Endothelial cell of hepatic sinusoid (primary cell): ENCODE measurements around the gene TMEM263.
"Not testable (repeated sequence)": the region's sequence is repeated elsewhere in the genome, so short reads cannot be mapped to it uniquely, and the experiment has no call there.

Source experiments
- in situ Hi-C: cut with HindIII; loops from 2 replicates; pipeline ENCODE4 v1.10.0; 2017; ENCODE audit warnings: low sequenced_read_pairs

Gene TMEM263

DNA sequence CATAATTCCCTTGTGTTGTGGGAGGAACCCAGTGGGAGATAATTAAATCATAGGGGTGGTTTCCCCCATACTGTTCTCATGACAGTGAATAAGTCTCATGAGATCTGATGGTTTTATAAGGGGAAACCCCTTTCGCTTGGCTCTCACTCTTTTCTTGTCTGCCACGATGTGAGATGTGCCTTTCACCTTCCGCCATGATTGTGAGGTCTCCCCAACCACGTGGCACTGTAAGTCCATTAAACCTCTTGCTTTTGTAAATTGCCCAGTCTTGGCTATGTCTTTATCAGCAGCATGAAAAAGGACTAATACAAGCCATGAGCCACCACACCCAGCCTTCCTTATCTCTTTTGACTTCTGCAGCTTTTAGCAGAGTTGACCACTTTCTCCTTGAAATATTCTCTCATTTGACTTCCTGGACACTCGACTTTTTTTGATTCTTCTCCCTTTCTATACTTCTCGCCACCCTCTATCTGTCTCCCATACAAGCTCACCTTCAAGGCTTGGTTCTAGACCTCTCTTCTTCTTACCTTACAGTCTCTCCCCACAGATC is 29.0 kb downstream of the TMEM263 start:
- in situ Hi-C loops, result no loop called here

DNA sequence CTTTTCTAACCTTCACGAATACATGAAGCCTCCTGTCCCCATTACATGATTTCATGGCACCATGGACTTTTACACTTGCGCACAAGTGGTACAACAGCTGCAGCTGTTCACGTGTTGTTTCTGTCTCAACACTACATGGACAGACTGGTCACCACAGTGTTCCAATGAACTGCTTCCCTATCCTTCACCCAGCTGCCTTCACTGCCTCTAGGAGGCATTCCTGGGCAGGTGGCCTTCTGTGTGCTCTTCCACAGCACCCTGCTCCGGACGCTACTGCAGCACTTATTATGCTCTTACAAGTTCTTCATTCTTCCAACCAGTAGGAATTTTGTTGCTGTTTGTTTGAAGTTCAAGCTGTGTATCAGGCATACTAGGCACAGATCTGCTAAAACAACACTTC is 29.8 kb downstream of the TMEM263 start:
- in situ Hi-C loops, result no loop called here

DNA sequence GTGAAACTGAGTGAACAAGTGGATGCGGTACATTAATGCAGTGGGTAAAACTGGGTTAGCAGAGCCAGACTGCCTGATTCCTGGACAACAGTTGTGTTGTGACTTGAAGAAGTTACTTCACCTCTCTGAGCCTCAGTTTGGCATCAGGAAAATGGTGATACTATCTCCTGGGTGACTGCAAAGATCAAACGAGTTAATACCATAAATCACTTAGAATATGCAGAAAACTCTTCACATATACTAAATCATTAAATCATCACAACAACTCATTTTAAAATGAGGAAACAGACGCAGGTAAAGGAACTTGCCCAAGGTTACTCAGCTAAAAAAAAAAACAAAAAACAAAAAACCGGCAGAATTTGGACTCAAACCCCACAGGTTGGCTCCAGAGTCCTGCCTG is 30.4 kb downstream of the TMEM263 start:
- in situ Hi-C loops, result no loop called here

DNA sequence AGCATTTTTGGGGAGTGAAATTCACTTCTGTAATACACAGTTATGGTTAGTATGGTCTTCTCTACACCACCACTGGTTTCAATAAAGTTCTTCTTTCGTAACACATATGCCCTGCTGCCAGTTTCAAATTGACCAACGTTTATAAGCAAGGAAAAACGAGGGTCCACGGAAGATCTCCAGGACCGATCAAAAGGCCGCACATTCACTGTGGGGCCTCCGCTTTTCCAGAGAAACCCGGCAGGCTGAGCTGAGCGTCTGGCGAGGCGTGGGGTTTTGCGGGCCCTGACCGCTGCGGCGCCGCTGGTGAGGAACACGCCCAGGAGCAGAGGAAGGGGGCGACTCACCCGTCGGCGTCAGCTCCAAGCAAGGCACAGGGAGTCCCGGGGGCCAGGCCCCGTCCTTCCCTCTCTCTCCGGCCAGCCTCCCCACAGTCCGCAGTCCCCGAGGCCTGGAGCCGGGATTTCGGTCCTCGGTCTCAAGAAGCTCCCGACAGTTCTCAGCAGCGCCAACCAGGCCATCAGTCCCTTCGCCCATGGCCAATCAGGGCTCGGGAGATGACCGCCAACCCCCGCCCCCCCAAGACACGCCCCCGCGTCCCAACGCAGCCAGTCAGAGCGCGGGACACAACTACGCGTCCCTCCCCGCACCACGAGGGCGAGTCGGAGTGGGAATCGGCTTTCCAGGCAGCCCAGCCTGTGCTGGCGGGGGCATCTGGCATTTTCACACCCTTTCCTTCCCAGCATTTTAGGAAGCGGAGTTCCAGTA is 31.1 kb downstream of the TMEM263 start, which contains the start of gene MTERF2:
TSS of gene MTERF2 (minus strand) at position 522 of the 765 bp plus-strand sequence. CDS start 8,432 bp downstream, outside the sequence.
- in situ Hi-C loops, result no loop called here

DNA sequence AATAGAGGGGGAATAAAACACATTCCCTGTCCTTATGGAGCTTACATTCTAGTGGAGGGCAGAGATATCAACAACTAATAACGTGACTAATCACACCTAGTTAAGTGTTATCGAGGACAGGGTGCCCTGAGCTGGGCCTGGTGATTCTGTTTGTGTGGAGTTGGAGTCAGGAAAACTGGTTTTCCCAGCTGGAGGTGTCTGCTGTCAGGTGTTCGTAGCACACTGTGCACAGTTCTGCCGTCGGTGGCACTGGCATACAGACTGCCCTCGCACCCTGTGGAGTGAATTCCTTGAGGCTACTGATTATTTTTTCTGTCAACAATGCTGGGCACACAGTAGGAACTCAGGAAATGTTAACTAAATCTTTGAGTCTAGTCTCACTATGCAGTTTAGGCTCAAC is 32.1 kb downstream of the TMEM263 start:
- in situ Hi-C loops, result no loop called here

DNA sequence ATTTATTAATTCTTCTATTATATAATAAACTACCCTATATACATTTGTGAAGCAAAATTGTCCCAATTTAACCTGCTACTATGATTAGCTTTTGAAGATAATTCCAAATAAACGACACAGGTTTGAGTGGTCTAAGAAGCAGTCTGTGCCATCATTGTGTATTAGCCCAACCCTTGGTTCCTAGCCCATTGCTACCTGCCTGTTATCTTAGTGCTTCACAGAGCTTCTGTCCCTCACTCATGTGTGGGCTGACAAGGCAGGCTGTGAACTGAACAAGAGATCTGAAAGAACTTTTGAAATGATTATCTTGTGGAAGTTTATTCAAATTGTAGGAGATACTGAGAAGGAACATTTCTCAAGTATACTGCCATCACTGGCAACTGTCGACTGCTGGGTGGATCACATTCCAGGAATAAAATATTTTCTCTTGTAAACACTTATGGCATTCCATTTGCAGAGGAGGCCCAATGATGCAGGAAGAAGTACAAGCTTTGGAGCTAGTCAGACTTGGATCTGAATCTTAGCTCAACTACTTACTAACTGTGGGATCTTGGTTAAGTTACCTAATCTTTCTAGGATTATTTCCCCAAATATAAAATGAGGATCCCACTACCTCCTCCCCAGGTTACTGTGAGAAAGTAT is 39.0 kb downstream of the TMEM263 start:
- in situ Hi-C loops, result no loop called here

DNA sequence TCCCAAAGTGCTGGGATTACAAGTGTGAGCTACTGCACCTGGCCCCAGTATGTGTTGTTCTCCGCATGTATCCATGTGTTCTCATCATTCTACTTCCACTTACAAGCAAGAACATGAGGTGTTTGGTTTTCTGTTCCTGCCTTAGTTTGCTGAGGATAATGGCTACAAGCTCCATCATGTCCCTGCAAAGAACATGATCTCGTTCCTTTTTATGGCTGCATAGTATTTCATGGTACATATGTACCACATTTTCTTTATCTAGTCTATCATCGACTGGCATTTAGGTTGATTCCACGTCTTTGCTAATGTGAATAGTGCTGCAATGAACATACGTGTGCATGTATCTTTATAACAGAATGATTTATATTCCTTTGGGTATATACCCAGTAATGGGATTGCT is 40.4 kb downstream of the TMEM263 start:
- in situ Hi-C loops, result not testable (repeated sequence)

DNA sequence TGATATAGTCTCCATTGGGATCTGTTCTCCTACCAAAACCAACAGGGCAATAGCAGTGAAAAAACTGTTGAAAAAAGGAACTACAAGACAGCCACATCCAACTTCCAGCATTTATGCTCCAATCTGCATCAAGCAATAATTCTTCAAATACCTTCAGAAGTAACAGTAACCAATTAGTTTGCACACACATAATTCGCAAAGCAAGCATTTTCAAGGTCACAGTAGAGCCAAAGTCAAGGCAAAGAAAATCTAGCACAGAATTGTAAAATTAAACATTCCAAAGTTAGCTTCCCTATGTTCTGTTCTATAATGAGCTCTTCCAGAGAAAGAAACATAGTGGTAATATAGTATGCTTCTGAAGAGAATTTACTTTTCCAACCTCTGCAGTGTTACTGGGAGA is 42.2 kb downstream of the TMEM263 start:
- in situ Hi-C loops, result no loop called here

DNA sequence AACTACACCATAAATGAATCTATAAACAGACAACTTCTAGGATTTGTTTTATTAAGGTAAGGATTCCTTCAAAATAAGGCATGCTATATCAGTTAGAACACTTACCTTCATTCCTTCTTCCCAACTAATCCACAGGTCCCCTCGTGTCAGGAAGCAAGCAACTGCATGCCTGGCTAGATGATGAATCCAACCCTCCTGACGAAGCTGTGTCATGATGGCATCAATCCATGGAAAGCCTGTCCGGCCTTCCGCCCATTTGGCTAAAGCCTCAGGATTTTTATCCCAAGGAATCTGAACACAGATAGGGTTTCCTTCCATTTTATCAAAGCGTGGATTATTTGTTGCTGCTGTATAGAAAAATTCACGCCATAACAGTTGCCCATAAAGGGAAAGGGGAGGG is 43.7 kb downstream of the TMEM263 start:
- in situ Hi-C loops, result no loop called here

DNA sequence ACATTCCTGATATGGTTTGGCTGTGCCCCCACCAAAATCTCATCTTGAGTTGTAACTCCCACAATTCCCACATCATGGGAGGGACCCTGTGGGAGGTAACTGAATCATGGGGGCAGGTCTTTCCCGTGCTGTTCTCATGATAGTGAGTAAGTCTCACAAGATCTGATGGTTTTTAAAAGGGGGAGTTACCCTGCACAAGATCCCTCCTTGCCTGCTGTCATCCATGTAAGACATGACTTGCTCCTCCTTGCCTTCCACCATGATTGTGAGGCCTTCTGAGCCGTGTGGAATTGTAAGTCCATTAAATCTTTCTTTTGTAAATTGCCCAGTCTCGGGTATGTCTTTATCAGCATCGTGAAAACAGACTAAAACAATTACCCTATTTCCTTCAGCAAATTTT is 47.0 kb downstream of the TMEM263 start:
- in situ Hi-C loops, result not testable (repeated sequence)

DNA sequence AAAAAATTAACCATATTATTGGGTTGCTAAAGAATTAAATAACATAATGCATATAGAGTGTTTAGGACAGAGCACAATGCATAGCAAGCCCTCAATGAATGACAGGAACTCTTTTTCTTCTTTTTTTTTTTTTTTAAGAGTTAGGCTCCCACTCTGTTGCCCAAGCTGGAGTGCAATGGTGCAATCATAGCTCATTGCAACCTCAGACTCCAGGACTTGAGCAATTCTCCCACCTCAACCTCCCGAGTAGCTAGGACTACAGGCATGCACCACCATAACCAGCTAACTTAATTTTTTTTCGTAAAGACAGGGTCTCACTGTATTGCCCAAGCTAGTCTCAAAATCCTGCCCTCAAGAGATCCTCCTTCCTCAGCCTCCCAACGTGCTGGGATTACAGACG is 51.7 kb downstream of the TMEM263 start:
- in situ Hi-C loops, result no loop called here

DNA sequence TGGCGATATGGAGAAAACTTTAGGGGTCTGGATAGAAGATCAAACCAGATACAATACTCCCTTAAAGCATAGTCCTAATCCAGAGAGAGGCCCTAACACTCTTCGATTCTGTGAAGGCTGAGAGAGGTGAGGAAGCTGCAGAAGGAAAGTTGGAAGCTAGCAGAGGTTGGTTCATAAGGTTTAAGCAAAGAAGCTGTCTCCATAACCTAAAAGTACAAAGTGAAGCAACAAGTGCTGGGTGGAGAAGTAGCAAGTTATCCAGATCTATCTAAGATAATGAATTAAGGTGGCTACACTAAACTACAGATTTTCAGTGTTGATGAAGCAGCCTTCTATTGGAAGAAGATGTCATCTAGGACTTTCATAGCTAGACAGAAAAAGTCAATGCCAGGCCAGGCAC is 55.8 kb downstream of the TMEM263 start:
- in situ Hi-C loops, result no loop called here

DNA sequence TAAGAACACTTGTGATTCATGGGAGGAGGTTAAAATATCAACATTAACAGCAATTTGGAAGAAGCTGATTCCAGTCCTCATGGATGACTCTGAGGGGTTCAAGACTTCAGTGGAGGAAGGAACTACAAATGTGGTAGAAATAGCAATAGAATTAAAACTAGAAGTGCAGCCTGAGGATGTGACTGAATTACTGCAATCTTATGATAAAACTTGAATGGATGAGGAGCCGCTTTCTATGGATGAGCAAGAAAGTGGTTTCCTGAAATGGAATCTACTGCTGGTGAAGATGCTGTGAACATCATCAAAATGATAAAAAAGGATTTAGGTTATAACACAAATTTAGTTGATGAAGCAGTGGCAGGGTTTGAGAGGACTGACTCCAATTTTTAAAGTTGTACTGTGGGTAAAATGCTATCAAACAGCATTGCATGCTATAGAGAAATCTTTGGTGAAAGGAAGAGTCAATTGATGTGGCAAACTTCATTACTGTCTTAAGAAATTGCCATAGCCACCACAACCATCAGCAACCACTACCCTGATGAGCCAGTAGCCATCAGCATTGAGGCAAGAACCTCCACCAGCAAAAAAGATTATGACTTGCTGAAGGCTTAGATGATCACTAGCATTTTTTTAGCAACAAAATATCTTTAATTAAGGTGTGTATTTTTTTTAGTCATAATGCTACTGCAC is 57.2 kb downstream of the TMEM263 start:
- in situ Hi-C loops, result no loop called here

DNA sequence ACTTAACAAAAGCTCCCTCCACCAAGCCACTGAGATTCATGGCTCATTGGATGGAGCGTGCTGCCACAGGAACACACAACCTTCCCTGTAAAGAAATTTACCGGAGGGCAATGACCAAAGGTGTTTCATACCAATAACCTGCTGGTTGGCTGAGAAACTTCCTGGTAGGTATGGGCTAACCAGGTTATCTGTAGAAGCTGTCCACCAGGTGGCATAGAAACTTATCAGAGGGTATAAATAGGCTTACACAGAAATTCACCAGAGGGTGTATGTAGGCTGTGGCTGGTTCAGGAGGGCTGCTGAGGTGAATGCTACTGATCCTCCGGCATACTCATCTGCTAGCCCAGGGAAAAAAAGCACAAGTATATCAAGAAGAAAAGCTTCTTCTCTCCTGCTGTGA is 58.3 kb downstream of the TMEM263 start:
- in situ Hi-C loops, result no loop called here

DNA sequence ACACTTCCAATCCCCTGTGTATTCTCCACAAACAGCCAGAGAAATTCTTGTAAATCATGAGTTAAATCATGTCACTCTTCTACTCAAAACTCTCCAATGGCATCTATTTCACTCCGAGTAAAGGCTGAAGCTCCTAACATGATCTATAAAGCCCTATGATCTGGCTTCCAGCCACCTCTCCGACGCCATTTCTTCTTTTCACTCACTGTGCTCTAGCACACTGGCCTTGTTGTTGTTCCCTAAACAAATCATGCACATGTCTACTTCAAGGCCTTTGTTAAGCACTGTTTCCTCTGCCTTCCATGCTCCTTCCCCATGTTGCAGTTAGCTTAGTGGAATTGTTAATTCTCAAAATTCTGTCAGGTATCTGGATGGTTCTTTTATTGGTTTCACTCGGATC is 61.3 kb downstream of the TMEM263 start:
- in situ Hi-C loops, result no loop called here

DNA sequence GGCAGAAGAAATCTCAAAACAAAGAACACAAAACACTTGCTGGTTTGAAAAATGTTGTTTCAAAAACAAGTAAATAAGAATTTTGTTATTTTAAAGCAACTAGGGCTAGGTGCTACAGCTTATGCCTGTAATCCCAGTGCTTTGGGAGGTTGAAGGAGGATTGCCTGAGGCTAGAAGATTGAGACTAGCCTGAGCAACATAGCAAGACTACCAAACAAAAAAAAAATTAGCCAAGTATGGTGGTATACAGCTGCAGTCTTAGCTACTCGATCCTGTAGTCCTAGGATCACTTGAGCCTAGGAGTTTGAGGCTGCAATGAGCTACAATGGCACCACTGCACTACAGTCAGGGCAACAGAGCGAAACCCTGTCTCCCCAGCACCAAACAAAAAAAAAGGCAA is 63.8 kb downstream of the TMEM263 start:
- in situ Hi-C loops, result no loop called here
